ENCODE data around the gene ACSL6.

DNA sequence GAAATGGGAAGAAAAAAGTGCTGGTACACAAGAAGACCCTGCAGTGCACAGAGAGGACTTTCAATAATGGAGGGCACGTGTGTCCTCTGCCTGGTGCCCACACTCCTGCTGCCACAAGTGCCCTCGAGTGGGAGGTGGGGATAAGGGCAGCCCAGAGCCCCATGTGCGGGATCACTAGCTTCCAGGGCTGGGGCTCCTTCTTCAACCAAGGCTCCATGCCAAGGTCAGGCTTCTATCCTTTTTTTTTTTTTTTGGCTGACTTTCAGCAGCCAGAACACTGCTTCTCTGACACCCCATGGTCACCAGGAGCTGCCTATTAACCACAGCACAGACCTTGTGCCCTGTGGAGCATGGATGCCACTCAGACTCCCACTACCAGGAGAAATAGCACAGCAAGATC is 7.5 kb downstream of the ACSL6 start:
- TF ChIP-seq CTCF (IDR thresholded peaks at IDR 0.05; ENCODE audit: low read depth, low read length, poor library complexity, severe bottlenecking) (no peak), EZH2phosphoT487 (IDR thresholded peaks at IDR 0.05; ENCODE audit: borderline replicate concordance, low read length) (no peak)
